Measurements from ENCODE around the gene F5. TPM values are rescaled to one million over a fixed set of nuclear protein-coding genes. Genes with fewer than 3 reads are reported as not detected.
A peak's percentile ranks its signal among the peaks of the same experiment; 100 is the strongest.

The F5 gene
- 0.09 TPM in 1 of 2 replicates, not detected in the other for total RNA-seq (2022)
- Bru-seq, nascent RNA, result percentile 1 among the genes with signal in this experiment
- BruChase-seq, experiment 1, labeled RNA remaining after a 6-hour chase, result percentile 4 among the genes with signal in this experiment
- BruChase-seq, experiment 2, labeled RNA remaining after a 2-hour chase, result percentile 8 among the genes with signal in this experiment
- long read RNA-seq, result 0 reads

DNA sequence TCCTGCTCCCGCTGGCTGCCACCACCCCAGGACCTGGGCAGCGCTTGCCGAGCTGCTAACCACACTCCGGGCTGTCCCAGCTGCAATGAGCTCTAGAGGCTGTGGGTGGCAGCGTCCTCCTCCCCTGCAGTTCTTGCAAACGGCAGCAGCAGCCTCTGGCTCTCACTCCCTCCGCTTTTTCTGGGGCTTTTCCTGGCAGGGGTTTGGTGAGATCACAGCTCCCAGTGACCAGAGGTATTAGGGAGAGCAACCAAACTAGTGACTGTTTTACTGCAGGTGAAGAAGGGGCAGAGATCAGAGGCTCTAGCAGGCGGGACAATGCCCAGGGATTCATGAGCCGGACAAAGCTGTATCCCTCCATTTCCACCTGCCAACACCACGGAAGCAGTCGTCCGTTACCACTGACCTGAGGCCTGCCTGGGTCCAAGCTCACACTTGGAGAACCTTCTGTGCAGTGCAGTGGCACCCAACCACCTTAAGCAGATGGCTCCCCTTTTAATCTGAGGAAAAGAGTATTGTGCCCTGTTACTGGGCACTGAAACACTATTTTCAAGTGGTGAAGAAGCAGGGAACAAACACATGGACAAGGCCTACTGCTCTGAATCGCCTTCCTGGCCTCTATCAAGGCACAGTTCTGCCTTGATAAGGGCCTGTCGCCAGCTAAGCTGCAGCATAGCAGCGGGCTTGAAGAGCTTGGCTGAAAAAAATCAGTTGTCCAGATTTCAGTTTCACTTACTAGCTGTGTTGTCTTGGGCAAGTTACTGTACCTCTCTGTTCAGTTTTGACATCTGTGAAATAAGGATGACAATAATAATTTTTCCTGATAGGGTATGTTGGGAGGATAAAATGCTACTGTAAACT is at the start of gene F5:
F5 (minus strand) TSS at position 87 of the 861 bp plus-strand sequence. CDS start 95 bp downstream, outside the sequence.
- no TSS peak for BruUV-seq (replicated peaks)
- peak; percentile 79 for DNase-seq (ENCODE audit: unreplicated experiment)
- Mint-ChIP-seq H3K4me1 (ENCODE audit: insufficient read depth, unreplicated experiment) (no peaks in the 10 kb centered on the region), H3K36me3 (ENCODE audit: insufficient read depth, unreplicated experiment) (no peaks in the 10 kb centered on the region), H3K9me3 (ENCODE audit: unreplicated experiment) (no peaks in the 10 kb centered on the region), H3K4me3 (ENCODE audit: unreplicated experiment) (peak within 1 kb of the TSS; percentile 45), H3K27me3 (ENCODE audit: insufficient read depth, unreplicated experiment) (peaks cover 9% of the 10 kb centered on the region), H3K27ac (ENCODE audit: low read depth, unreplicated experiment) (no peak within 1 kb of the TSS)
- ChIA-PET CTCF (interaction anchor here (0.6 to 2.8 kb wide), 32 partner anchors 9 to 1659 kb away, joined by 3 to 32 read pairs (median 5); partner anchors contain the start of gene METTL18), POLR2A (interaction anchor here (0.5 to 1.4 kb wide), 6 partner anchors 44 to 1243 kb away, joined by 3 to 8 read pairs (median 3); partner anchors contain the start of genes METTL18 and SLC19A2)
- TF ChIP-seq, protein P1, sequence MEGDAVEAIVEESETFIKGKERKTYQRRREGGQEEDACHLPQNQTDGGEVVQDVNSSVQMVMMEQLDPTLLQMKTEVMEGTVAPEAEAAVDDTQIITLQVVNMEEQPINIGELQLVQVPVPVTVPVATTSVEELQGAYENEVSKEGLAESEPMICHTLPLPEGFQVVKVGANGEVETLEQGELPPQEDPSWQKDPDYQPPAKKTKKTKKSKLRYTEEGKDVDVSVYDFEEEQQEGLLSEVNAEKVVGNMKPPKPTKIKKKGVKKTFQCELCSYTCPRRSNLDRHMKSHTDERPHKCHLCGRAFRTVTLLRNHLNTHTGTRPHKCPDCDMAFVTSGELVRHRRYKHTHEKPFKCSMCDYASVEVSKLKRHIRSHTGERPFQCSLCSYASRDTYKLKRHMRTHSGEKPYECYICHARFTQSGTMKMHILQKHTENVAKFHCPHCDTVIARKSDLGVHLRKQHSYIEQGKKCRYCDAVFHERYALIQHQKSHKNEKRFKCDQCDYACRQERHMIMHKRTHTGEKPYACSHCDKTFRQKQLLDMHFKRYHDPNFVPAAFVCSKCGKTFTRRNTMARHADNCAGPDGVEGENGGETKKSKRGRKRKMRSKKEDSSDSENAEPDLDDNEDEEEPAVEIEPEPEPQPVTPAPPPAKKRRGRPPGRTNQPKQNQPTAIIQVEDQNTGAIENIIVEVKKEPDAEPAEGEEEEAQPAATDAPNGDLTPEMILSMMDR (IDR thresholded peaks at IDR 0.05; ENCODE audit: unreplicated experiment), result peak; percentile 35
- intact Hi-C loops (cut with micrococcal nuclease), result no loop called here

DNA sequence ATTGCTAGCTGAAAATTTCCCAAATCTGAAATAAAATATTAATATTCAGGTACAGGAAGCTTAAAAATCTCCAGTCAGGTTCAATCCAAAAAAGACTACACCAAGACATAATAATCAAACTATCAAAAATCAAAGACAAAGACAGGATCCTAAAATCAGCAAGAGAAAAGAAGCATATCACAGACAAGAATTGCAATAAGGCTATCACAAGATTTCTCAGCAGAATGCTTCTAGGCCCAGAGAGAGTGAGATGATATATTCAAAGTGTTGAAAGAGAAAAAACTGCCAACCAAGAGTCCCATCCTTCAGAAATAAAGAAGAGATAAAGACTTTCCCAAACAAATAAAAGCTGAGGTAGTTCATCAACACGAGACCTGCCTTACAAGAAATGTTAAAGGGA is 48.6 kb upstream of the F5 start:
- H3K27me3 Mint-ChIP-seq (ENCODE audit: insufficient read depth, unreplicated experiment), result peaks cover 15% of the 10 kb centered on the region
- ChIA-PET POLR2A (no interaction called here), CTCF (interaction anchor here (1.0 to 3.5 kb wide), 3 partner anchors 23 to 77 kb away, joined by 3 to 10 read pairs (median 9); no protein-coding TSS in a partner anchor)
- H3K36me3 Mint-ChIP-seq (ENCODE audit: insufficient read depth, unreplicated experiment), result no peaks in the 10 kb centered on the region
- H3K9me3 Mint-ChIP-seq (ENCODE audit: unreplicated experiment), result peaks cover 14% of the 10 kb centered on the region
- intact Hi-C loops (cut with micrococcal nuclease), result no loop called here
- DNase-seq (ENCODE audit: unreplicated experiment), result no peak
- H3K4me1 Mint-ChIP-seq (ENCODE audit: insufficient read depth, unreplicated experiment), result no peaks in the 10 kb centered on the region
- TF ChIP-seq, protein P1 (IDR thresholded peaks at IDR 0.05; ENCODE audit: unreplicated experiment), result no peak
- H3K27ac Mint-ChIP-seq (ENCODE audit: low read depth, unreplicated experiment), result no peak overlapping the region
- no TSS peak for BruUV-seq (replicated peaks)
- no peak overlapping the region for H3K4me3 Mint-ChIP-seq (ENCODE audit: unreplicated experiment)

DNA sequence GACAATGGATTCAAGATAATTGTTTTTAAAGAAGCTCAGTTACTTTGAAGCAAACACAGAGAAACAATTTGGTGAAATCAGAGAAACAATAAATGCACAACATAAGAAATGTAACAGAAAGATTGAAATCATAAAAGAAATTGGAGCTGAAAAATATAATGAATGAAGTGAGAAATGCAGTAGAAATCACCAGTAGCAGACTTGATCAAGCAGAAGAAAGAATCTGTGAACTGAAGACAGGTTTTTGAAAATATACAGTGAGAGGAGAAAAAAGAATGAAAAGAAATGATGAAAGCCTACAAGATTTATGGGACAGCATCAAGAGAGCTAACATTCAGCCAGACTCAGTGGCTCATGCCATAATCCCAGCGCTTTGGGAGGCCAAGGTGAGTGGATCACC is 47.9 kb upstream of the F5 start:
- CTCF ChIA-PET, result interaction anchor here (0.6 to 3.5 kb wide), 4 partner anchors 22 to 87 kb away, joined by 3 to 10 read pairs (median 6); no protein-coding TSS in a partner anchor
- H3K27ac Mint-ChIP-seq (ENCODE audit: low read depth, unreplicated experiment), result no peak overlapping the region
- intact Hi-C loops (cut with micrococcal nuclease), result no loop called here

More for the DNA sequence above, 47.9 kb upstream of the F5 start:
- no peak for DNase-seq (ENCODE audit: unreplicated experiment)
- peaks cover 14% of the 10 kb centered on the region for H3K9me3 Mint-ChIP-seq (ENCODE audit: unreplicated experiment)
- no peaks in the 10 kb centered on the region for H3K4me1 Mint-ChIP-seq (ENCODE audit: insufficient read depth, unreplicated experiment)
- TF ChIP-seq, protein P1 (IDR thresholded peaks at IDR 0.05; ENCODE audit: unreplicated experiment), result no peak
- no peaks in the 10 kb centered on the region for H3K36me3 Mint-ChIP-seq (ENCODE audit: insufficient read depth, unreplicated experiment)
- no peak overlapping the region for H3K4me3 Mint-ChIP-seq (ENCODE audit: unreplicated experiment)
- no TSS peak for BruUV-seq (replicated peaks)
- peaks cover 15% of the 10 kb centered on the region for H3K27me3 Mint-ChIP-seq (ENCODE audit: insufficient read depth, unreplicated experiment)
- POLR2A ChIA-PET, result no interaction called here
